LHCN-M2 (cell line): ENCODE data around the gene TSEN54. TPM values are rescaled to one million over a fixed set of nuclear protein-coding genes. Genes with fewer than 3 reads are reported as not detected.

Experiments
- DNase-seq: peaks from one replicate; pipeline ENCODE4 v3.0.0-alpha.2; 2012; ENCODE audit warnings: low read depth
- total RNA-seq: library from RNA; depleted of rRNA; stranded (reverse); fragments of >200 nt; gene quantifications from 2 replicates; pipeline ENCODE4 v1.2.3, GENCODE V29; 2014

Gene TSEN54
- total RNA-seq, 1 experiment from 2014 or later: 22.8 TPM

- DNase-seq: no peak
Observed at GRCh38 chr17:75488693-75489510, 27.4 kb upstream of the TSEN54 start.

- no peak for DNase-seq
Observed at GRCh38 chr17:75489511-75489955, 26.8 kb upstream of the TSEN54 start.

- DNase-seq: no peak
Observed at GRCh38 chr17:75490173-75490743, 26.1 kb upstream of the TSEN54 start.

GRCh38 chr17:75490953-75491649 is 25.2 kb upstream of the TSEN54 start:
- no peak for DNase-seq

GRCh38 chr17:75491680-75492079 is 24.6 kb upstream of the TSEN54 start:
- no peak for DNase-seq

GRCh38 chr17:75492555-75493168 is 23.7 kb upstream of the TSEN54 start:
- DNase-seq: no peak

- DNase-seq: no peak
Observed at GRCh38 chr17:75493476-75494129, 22.7 kb upstream of the TSEN54 start.

- no peak for DNase-seq
Observed at GRCh38 chr17:75494326-75494877, 21.9 kb upstream of the TSEN54 start.

- DNase-seq: no peak
Observed at GRCh38 chr17:75496005-75496404, 20.3 kb upstream of the TSEN54 start.

GRCh38 chr17:75498039-75498725 is 18.1 kb upstream of the TSEN54 start:
- DNase-seq: no peak

- no peak for DNase-seq
Observed at GRCh38 chr17:75498726-75499213, 17.6 kb upstream of the TSEN54 start.

- DNase-seq: no peak
Observed at GRCh38 chr17:75499313-75500022, 16.9 kb upstream of the TSEN54 start.

GRCh38 chr17:75500419-75501216 is 15.7 kb upstream of the TSEN54 start:
- DNase-seq: no peak

GRCh38 chr17:75501378-75502071 is 14.8 kb upstream of the TSEN54 start:
- no peak for DNase-seq

GRCh38 chr17:75502072-75502720 is 14.1 kb upstream of the TSEN54 start:
- no peak for DNase-seq

GRCh38 chr17:75502721-75503329 is 13.5 kb upstream of the TSEN54 start:
- DNase-seq: no peak

GRCh38 chr17:75503337-75503950 is 12.9 kb upstream of the TSEN54 start:
- DNase-seq: no peak
